GM13977 (cell line): ENCODE data around the gene ATP10D.

ENCODE experiments used
- DNase-seq: peaks from one replicate; pipeline ENCODE4 v3.0.0; 2012; ENCODE audit warnings: low spot score
- CTCF ChIP-seq: IDR thresholded peaks from 2 replicates; pipeline ENCODE4 v1.5.1; 2012; ENCODE audit warnings: mild to moderate bottlenecking, control low read depth; ENCODE audit not compliant: insufficient read depth; ENCODE audit errors: extremely low read depth, missing control alignments
- in situ Hi-C: fragments of 300-500 bp; cut with MboI; formaldehyde crosslinking; loops from one replicate; pipeline ENCODE4 v1.12.0; 2022; ENCODE audit warnings: low sequenced_read_pairs, low pct_unique_long_range_greater_than_20kb, mixed read lengths, inconsistent platforms; ENCODE audit not compliant: unreplicated experiment

ATP10D gene

GRCh38 chr4:47465004-47465403 lies 20.1 kb upstream of the ATP10D start:
- no peak for TF ChIP-seq CTCF
- in situ Hi-C loops, result loop anchor here (25.0 kb wide), 1 partner anchor 97 kb away; no protein-coding TSS in a partner anchor
- peak; percentile 55 for DNase-seq

GRCh38 chr4:47466056-47466785 lies 18.9 kb upstream of the ATP10D start:
- in situ Hi-C loops, result loop anchor here (25.0 kb wide), 1 partner anchor 96 kb away; no protein-coding TSS in a partner anchor
- DNase-seq, result no peak
- no peak for TF ChIP-seq CTCF

GRCh38 chr4:47468706-47469365 lies 16.2 kb upstream of the ATP10D start:
- DNase-seq, result no peak
- no peak for TF ChIP-seq CTCF
- in situ Hi-C loops, result loop anchor here (25.0 kb wide), 1 partner anchor 93 kb away; no protein-coding TSS in a partner anchor

- TF ChIP-seq CTCF, result no peak
- no peak for DNase-seq
- in situ Hi-C loops, result loop anchor here (25.0 kb wide), 1 partner anchor 92 kb away; no protein-coding TSS in a partner anchor
Measured at GRCh38 chr4:47469951-47470350, 15.1 kb upstream of the ATP10D start.

- in situ Hi-C loops, result loop anchor here (25.0 kb wide), 1 partner anchor 91 kb away; no protein-coding TSS in a partner anchor
- no peak for TF ChIP-seq CTCF
Measured at GRCh38 chr4:47471064-47471463, 14.0 kb upstream of the ATP10D start.

GRCh38 chr4:47471591-47471990 lies 13.5 kb upstream of the ATP10D start:
- in situ Hi-C loops, result loop anchor here (25.0 kb wide), 1 partner anchor 91 kb away; no protein-coding TSS in a partner anchor
- TF ChIP-seq CTCF, result no peak
- DNase-seq, result no peak

More at GRCh38 chr4:47471064-47471463, 14.0 kb upstream of the ATP10D start:
- DNase-seq, result no peak
